Tracheal epithelial cell (primary cell): ENCODE results near the gene SELP. TPM values are rescaled to one million over a fixed set of nuclear protein-coding genes. Genes with fewer than 3 reads are reported as not detected.

ENCODE experiments used
- total RNA-seq: library from RNA; depleted of rRNA; stranded (reverse); fragments of >200 nt; gene quantifications from 2 replicates; pipeline ENCODE4 v1.2.1, GENCODE V29; 2014

SELP gene
- total RNA-seq = not detected in 2 replicates

GRCh38 chr1:169630006-169630405, at the start of gene SELP:
Gene SELP (minus strand): TSS chr1:169630124. CDS start chr1:169630074, 50 bp downstream.

GRCh38 chr1:169586395-169587255, 43.3 kb downstream of the SELP start, which contains the start of gene F5:
Gene F5 (minus strand): TSS chr1:169586481. CDS start chr1:169586386, 95 bp downstream.

Other genes with a start within 250 kb of the SELP start
- 0.21 and 0.24 TPM in 2 replicates for gene CCDC181, start 202.7 kb downstream of the SELP start, total RNA-seq
- gene SLC19A2, start 144.2 kb downstream of the SELP start, total RNA-seq = 17.5 and 18.6 TPM in 2 replicates
- gene F5, start 43.6 kb downstream of the SELP start, total RNA-seq = not detected in 2 replicates
- gene SELL, start 81.5 kb upstream of the SELP start, total RNA-seq = not detected in 2 replicates
- gene SELE, start 104.0 kb upstream of the SELP start, total RNA-seq = 0.24 TPM in 1 of 2 replicates, not detected in the other
- 5.8 and 6.0 TPM in 2 replicates for gene METTL18, start 164.8 kb upstream of the SELP start, total RNA-seq